ENCODE measurements around the gene PRKCA. TPM values are rescaled to one million over a fixed set of nuclear protein-coding genes. Genes with fewer than 3 reads are reported as not detected.
A peak's percentile ranks its signal among the peaks of the same experiment; 100 is the strongest.
"Not testable (repeated sequence)": the region's sequence is repeated elsewhere in the genome, so short reads cannot be mapped to it uniquely, and the experiment has no call there.

The PRKCA gene
- total and polyA plus RNA-seq, 5 experiments from 2014 or later = 1.3 to 97.3 (median 5.8) TPM

DNA sequence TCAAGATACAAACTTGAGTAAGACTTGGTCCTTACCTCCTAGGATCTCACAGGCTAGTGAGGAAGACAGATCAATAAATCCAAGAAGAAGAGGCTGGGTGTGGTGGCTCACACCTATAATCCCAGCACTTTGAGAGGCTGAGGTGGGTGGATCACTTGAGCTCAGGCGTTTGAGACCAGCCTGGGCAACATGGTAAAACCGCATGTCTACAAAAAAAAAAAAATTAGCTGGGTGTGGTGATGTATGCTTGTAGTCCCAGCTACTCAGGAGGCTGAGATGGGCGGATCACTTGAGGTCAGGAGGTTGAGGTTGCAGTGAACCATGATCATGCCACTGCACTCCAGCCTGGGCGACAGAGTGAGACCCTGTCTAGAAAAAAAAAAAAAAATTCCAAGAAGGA lies 423.0 kb downstream of the PRKCA start:
- ATAC-seq, H3K4me3 Mint-ChIP-seq, POLR2A ChIA-PET, DNase-seq, H3K27me3 Mint-ChIP-seq, H3K9me3 Mint-ChIP-seq: not testable (repeated sequence)
- Mint-ChIP-seq H3K27ac (peak overlapping the region in 3 of 10 donors; percentile 53 to 63 (median 56)), H3K36me3 (peaks cover 0 to 28% (median 0%) of the 10 kb centered on the region in 3 donors), H3K4me1 (peaks cover 11 to 27% (median 15%) of the 10 kb centered on the region in 4 donors)

DNA sequence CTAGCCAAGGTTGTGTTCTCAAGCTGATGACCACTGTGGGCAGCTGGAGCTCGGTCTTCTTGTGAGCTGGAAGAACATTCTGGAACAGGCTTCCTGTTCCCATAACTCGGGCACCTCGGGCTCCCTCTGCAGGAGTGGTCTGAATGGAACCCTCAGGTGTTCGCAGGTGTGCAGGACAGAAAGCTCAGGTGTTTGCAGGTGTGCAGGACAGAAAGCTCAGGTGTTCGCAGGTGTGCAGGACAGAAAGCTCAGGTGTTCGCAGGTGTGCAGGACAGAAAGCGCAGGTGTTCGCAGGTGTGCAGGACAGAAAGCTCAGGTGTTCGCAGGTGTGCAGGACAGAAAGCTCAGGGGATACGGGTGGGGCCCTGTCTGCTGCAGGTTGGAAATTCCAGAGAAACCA lies 423.5 kb downstream of the PRKCA start:
- POLR2A ChIA-PET = no interaction called here
- H3K27ac Mint-ChIP-seq = peak overlapping the region in 2 of 10 donors; percentile 59 to 63

DNA sequence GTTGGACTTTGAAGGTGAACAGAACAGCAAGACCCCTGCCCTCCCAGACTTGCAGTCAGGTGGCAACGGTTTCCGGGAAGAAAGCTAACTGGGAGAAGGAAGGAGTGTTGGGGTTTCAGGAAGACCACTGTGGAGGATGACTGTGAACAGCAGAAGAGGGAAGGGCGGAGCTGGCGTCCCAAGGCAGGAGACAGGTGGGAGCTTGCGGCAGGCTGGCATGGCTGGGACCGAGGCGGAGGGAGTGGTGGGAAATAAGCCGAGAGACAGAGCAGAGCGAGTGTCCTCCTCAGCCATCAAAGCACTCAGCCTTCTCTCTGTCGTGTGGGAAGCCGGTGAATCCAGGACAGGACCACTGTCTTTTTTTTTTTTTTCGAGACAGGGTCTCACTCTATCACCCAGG lies 424.0 kb downstream of the PRKCA start:
- no peaks in the 10 kb centered on the region for H3K9me3 Mint-ChIP-seq
- no peak for ATAC-seq
- H3K4me1 Mint-ChIP-seq = peaks cover 11 to 27% (median 15%) of the 10 kb centered on the region in 4 donors
- H3K27me3 Mint-ChIP-seq = no peaks in the 10 kb centered on the region
- no peak for DNase-seq
- POLR2A ChIA-PET = no interaction called here
- no peak overlapping the region for H3K4me3 Mint-ChIP-seq
- H3K27ac Mint-ChIP-seq = peak overlapping the region in 3 of 10 donors; percentile 16 to 59 (median 40)
- peaks cover 0 to 27% (median 0%) of the 10 kb centered on the region in 3 donors for H3K36me3 Mint-ChIP-seq

More for the DNA sequence above, 423.5 kb downstream of the PRKCA start:
- ATAC-seq = no peak
- Mint-ChIP-seq H3K36me3 (peaks cover 0 to 26% (median 0%) of the 10 kb centered on the region in 3 donors), H3K4me3 (no peak overlapping the region), H3K9me3 (no peaks in the 10 kb centered on the region), H3K4me1 (peaks cover 11 to 27% (median 15%) of the 10 kb centered on the region in 4 donors), H3K27me3 (no peaks in the 10 kb centered on the region)
- no peak for DNase-seq

DNA sequence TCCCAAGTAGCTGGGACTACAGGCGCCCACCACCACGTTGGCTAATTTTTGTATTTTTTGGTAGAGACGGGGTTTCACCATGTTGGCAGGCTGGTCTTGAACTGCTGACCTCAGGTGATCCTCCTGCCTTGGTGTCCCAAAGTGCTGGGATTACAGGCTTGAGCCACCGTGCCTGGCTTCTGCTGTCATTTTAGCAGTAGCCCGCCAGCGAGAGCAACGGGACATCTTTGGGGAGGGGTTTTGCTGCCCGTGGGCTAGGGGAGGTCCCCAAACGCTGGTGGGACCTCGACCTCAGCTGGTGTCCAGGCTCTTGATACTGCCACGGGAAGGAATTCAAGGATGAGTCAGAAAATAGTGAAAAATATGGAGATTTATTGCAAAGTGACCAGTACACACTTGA lies 424.4 kb downstream of the PRKCA start:
- peak overlapping the region in 1 of 10 donors; percentile 13 for H3K4me3 Mint-ChIP-seq
- H3K27me3 Mint-ChIP-seq = no peaks in the 10 kb centered on the region
- POLR2A ChIA-PET = no interaction called here
- H3K4me1 Mint-ChIP-seq = peaks cover 11 to 27% (median 15%) of the 10 kb centered on the region in 4 donors
- no peaks in the 10 kb centered on the region for H3K9me3 Mint-ChIP-seq
- no peak for ATAC-seq
- no peak for DNase-seq
- H3K36me3 Mint-ChIP-seq = peaks cover 0 to 29% (median 0%) of the 10 kb centered on the region in 3 donors
- H3K27ac Mint-ChIP-seq = peak overlapping the region in 4 of 10 donors; percentile 19 to 59 (median 35)

DNA sequence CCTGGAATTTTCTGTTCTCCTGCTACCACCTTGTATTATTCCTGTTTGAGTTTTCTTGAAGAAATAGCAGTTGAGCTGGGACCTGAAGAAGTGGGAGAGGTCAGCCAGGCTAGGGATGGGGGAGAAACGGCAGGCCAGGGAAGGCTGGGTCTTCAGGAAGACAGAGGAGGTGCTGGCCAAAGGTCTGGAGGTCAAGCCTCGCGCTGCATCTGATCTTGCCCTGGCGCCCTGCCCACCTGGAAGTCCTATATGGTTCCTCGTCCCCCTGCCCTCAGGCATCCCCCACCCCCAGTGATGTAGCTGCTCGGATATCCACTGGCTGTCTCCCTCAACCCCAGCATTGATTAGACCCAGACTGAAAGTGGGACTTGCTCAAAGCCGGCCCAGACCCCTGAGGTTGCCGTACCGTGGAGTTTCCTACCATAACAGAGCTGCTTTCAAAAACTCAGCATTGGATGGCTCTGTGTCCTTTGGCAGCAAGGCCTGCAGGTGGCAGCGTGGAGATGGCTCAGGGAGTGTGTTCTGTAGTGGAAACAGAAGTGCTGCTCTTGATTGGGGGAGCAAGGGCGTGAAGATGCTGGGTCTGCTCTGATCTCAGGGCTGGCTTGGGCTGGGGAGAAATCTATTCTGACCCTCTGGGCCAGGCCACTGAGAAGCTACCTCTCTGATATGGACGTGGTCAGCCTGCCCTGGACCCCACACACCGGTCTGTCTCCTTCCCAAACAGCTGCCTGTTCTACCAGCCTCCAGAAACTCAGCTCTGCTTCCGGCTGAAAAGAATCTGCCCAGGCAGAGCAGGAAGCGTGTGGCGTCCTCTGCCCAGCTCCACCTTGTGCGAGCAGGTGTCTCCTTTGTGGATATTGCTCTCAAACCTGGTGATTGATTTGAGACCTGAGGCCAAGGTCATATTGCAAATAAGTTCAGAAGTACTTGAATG lies 425.5 kb downstream of the PRKCA start:
- Mint-ChIP-seq H3K36me3 (peaks cover 0 to 38% (median 6%) of the 10 kb centered on the region in 3 donors), H3K4me3 (no peak overlapping the region), H3K27me3 (no peaks in the 10 kb centered on the region), H3K4me1 (peaks cover 11 to 27% (median 15%) of the 10 kb centered on the region in 4 donors), H3K27ac (peak overlapping the region in 6 of 10 donors; percentile 7 to 59 (median 46)), H3K9me3 (no peaks in the 10 kb centered on the region)
- DNase-seq (peak in 6 of 10 donors; percentile 1 to 33 (median 18)), ATAC-seq (peak; percentile 56 to 64)
- POLR2A ChIA-PET = no interaction called here

DNA sequence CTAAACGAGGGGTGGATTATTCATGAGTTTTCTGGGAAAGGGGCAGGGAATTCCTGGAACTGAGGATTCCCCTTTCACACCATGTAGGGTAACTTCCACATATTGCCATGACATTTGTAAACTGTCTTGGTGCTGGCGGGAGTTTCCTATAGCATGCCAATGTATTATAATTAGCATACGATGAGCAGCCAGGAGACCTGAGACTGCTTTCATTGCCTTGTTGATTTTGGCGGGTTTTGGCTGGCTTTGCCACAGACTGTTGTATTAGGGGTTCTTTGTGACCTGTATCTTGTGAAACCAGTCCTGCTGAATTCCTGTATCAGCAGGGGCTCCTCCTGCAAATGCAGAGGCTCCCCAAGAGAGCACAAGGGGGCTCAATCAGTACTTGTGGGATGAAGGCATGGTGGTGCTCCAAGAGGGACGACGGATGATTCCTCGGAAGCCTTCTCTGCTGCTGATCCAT lies 428.1 kb downstream of the PRKCA start:
- POLR2A ChIA-PET = no interaction called here
- Mint-ChIP-seq H3K36me3 (peaks cover 0 to 57% (median 17%) of the 10 kb centered on the region in 3 donors), H3K4me3 (no peak overlapping the region), H3K4me1 (peaks cover under 1 to 20% (median 8%) of the 10 kb centered on the region in 4 donors), H3K27me3 (no peaks in the 10 kb centered on the region), H3K9me3 (no peaks in the 10 kb centered on the region), H3K27ac (no peak overlapping the region)
- no peak for DNase-seq
- ATAC-seq = no peak

DNA sequence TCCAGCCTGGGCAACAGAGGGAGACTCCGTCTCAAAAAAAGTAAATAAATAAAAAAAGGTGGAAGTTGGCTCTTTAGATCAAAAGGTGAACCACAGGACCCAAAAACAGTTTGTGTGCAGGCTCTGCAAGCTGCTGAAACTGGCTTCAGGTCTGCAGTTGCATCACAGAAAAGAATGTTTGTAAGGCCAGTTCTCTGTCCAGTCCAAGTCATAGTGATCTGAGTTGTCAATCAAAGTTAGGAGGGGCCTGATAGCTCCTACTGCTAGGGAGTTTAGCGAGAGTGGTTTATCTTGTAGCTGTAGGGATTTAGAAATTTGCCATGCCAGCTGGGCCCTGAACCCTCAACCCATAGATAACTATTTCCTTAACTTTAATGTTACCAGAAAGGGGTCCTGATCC lies 431.3 kb downstream of the PRKCA start:
- Mint-ChIP-seq H3K27me3 (no peaks in the 10 kb centered on the region), H3K4me3 (no peak overlapping the region), H3K4me1 (peaks cover 0 to 8% (median 0%) of the 10 kb centered on the region in 4 donors), H3K36me3 (peaks cover 3 to 76% (median 24%) of the 10 kb centered on the region in 3 donors), H3K9me3 (no peaks in the 10 kb centered on the region), H3K27ac (peak overlapping the region in 3 of 10 donors; percentile 47 to 80 (median 57))
- ATAC-seq = no peak
- no peak for DNase-seq
- POLR2A ChIA-PET = no interaction called here

DNA sequence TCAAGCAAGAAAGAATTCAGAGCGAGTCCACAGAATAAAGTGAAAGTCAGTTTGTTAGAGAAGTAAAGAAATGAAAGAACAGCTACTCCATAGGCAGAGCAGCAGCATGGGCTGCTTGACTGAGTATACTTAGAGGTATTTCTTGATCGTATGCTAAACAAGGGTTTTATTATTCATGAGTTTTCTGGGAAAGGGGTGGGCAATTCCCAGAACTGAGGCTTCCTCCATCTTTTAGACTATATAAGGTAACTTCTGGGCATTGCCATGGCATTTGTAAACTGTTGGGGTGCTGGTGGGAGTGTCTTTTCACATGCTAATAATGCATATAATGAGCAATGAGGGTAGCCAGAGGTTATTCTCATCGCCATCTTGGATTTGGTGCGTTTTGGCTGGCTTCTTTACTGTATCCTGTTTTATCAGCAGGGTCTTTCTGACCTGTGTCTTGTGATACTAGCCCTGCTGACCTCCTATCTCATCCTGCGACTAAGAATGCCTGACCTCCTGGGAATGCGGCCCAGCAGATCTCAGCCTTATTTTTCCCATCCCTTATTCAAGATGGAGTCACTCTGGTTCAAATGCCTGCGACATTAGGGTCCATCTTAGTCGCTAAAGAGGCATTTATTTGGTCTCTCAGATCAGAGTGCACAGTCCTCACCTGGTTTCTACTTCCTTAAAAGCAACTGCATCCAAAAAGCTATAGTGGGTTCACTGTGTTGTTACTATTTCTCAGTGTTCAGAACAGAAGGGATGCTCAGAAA lies 432.0 kb downstream of the PRKCA start:
- DNase-seq (no peak), ATAC-seq (no peak)
- Mint-ChIP-seq H3K4me3 (no peak overlapping the region), H3K36me3 (peaks cover 3 to 82% (median 24%) of the 10 kb centered on the region in 3 donors), H3K9me3 (no peaks in the 10 kb centered on the region), H3K27me3 (no peaks in the 10 kb centered on the region), H3K4me1 (peaks cover 0 to 9% (median 0%) of the 10 kb centered on the region in 4 donors), H3K27ac (peak overlapping the region in 3 of 10 donors; percentile 57 to 80 (median 58))
- POLR2A ChIA-PET = interaction anchor here (0.6 kb wide), 1 partner anchor 587 kb away, joined by 3 read pairs; no protein-coding TSS in a partner anchor

DNA sequence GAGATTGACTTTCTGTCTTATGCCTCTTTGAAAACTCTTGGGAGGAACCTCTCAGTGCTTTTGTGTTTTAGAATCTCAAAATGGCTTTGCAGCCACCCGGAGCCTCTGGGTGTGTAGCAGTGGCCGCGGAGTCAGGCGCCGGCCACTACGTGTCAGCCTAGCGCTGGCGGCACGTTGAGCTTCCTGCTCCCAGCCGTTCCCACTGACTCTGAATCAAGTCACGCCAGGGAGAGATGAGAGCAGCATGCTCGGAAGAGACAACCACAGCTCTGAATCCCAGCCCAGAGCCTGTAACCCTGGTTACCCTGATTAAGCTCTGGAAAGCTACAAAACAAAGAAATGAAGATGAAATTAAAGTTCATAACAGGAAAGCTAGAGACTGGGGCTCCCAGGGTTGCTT lies 435.1 kb downstream of the PRKCA start:
- peaks cover 0 to 13% (median 0%) of the 10 kb centered on the region in 4 donors for H3K4me1 Mint-ChIP-seq

DNA sequence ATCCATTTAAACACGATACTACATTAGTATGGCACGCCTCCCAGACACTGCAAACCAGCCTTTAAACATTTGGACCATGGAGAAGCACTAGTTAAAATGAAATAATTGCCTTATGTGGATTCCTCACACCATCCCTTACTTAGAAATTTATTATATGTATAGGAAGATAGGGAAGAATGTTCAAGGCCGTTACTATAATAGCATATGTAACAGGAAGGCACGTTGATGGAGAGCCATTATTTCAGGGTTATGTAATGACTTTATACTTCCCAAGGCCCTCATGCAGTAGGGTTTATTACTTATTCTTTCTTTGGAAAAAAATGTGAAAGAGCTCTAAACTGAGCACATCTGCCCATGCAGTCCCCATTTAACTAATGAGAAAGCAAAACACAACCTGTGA lies 435.9 kb downstream of the PRKCA start:
- H3K27ac Mint-ChIP-seq = no peak overlapping the region
- DNase-seq (no peak), ATAC-seq (no peak)
- no peaks in the 10 kb centered on the region for H3K27me3 Mint-ChIP-seq
- POLR2A ChIA-PET = no interaction called here
- H3K9me3 Mint-ChIP-seq = no peaks in the 10 kb centered on the region
- H3K36me3 Mint-ChIP-seq = peaks cover 3 to 98% (median 33%) of the 10 kb centered on the region in 3 donors
- H3K4me3 Mint-ChIP-seq = no peak overlapping the region
- H3K4me1 Mint-ChIP-seq = peaks cover 0 to 12% (median 0%) of the 10 kb centered on the region in 4 donors

More for the DNA sequence above, 435.1 kb downstream of the PRKCA start:
- POLR2A ChIA-PET = no interaction called here
- H3K27ac Mint-ChIP-seq = peak overlapping the region in 1 of 10 donors; percentile 48
- H3K27me3 Mint-ChIP-seq = no peaks in the 10 kb centered on the region
- no peak for DNase-seq
- ATAC-seq = no peak
- H3K9me3 Mint-ChIP-seq = no peaks in the 10 kb centered on the region
- no peak overlapping the region for H3K4me3 Mint-ChIP-seq
- H3K36me3 Mint-ChIP-seq = peaks cover 3 to 98% (median 35%) of the 10 kb centered on the region in 3 donors

DNA sequence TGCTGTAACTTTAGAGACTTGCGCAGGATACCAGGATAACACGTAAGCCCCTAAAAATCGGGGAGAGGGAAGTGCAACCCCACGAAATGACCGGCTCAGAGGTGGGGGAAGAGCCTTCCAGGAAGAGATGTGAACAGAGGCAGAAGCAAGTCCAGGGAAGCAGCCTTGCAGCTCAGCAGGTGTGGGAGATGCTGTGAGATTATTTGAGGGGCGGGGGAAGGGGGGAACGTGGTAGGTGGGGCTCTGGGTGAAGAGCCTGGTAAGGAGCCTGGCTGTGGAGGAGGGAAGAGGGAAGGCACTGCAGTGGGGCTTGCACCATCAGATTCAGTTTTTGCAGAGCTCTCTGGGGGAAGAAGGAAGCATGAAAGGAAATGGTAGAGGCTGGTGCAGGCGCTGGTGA lies 437.1 kb downstream of the PRKCA start:
- no peaks in the 10 kb centered on the region for H3K9me3 Mint-ChIP-seq
- peaks cover 3 to 97% (median 35%) of the 10 kb centered on the region in 3 donors for H3K36me3 Mint-ChIP-seq
- H3K4me3 Mint-ChIP-seq = no peak overlapping the region
- H3K27me3 Mint-ChIP-seq = no peaks in the 10 kb centered on the region
- ATAC-seq = no peak
- POLR2A ChIA-PET = interaction anchor here (0.5 kb wide), 1 partner anchor 741 kb away, joined by 3 read pairs; no protein-coding TSS in a partner anchor
- peaks cover 0 to 9% (median 0%) of the 10 kb centered on the region in 4 donors for H3K4me1 Mint-ChIP-seq
- DNase-seq = no peak
- peak overlapping the region in 5 of 10 donors; percentile 35 to 83 (median 50) for H3K27ac Mint-ChIP-seq

DNA sequence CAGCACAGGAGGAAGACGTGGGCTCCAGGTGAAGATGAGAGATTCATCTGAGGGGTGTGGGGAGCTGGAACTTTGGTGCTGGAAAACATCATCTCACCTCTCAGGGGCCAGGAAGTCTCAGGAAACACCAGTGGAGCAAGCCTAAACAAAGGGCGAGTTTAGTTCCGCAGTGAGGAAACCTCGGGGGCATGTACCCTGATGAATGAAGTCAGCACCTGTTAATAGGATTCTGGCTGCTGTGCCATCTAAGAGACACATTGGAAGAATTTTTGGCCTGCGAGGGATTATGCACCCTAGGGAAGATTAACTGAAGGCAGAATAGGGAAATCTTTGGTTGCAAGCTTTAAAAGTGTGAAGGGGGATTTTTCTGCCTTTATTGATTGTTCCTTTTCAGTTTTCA lies 437.8 kb downstream of the PRKCA start:
- H3K4me3 Mint-ChIP-seq = no peak overlapping the region
- DNase-seq (no peak), ATAC-seq (no peak)
- H3K36me3 Mint-ChIP-seq = peaks cover 3 to 97% (median 34%) of the 10 kb centered on the region in 3 donors
- POLR2A ChIA-PET = interaction anchor here (0.5 kb wide), 1 partner anchor 742 kb away, joined by 3 read pairs; no protein-coding TSS in a partner anchor
- no peaks in the 10 kb centered on the region for H3K27me3 Mint-ChIP-seq
- peak overlapping the region in 1 of 10 donors; percentile 83 for H3K27ac Mint-ChIP-seq
- peaks cover 0 to 9% (median 0%) of the 10 kb centered on the region in 4 donors for H3K4me1 Mint-ChIP-seq
- no peaks in the 10 kb centered on the region for H3K9me3 Mint-ChIP-seq
